HG02623 (cell line): Measurements from ENCODE around the gene HPCA.

ENCODE experiments used
- ATAC-seq: cut with Tn5 transposase; IDR thresholded peaks from one replicate; pipeline ENCODE4 v1.9.1; 2021; ENCODE audit warnings: moderate library complexity; ENCODE audit not compliant: unreplicated experiment

Gene HPCA

GRCh38 chr1:32888677-32889420, 2.6 kb downstream of the HPCA start:
- no peak for ATAC-seq

DNA sequence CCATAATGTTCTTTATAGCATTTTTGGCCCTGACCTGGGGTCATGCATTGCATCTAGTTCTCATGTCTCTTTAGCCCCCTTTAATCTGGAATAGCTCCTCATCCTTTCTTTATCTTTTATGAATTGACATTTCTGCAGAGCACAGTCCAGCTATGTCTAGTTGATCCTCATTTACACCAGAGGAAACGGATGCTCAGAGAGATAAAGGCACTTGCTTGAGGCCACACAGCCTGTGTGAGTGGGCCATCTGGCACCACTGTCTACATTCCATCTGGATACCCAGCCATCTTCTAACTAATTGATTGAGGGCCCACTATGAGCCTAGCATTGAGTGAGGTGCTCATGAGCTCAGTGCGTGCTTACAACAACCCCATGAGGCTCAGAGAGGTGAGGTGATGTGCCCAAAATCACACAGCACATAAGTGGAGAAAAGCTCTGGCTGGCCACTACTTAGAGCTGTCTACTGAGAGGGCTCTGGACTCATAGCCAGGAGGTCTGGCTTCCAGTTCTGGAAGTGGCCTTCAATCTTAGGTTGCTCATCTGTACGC, 3.5 kb downstream of the HPCA start:
- ATAC-seq: no peak

GRCh38 chr1:32890516-32891240, 4.4 kb downstream of the HPCA start:
- no peak for ATAC-seq

GRCh38 chr1:32891241-32891570, 4.9 kb downstream of the HPCA start:
- ATAC-seq: no peak

DNA sequence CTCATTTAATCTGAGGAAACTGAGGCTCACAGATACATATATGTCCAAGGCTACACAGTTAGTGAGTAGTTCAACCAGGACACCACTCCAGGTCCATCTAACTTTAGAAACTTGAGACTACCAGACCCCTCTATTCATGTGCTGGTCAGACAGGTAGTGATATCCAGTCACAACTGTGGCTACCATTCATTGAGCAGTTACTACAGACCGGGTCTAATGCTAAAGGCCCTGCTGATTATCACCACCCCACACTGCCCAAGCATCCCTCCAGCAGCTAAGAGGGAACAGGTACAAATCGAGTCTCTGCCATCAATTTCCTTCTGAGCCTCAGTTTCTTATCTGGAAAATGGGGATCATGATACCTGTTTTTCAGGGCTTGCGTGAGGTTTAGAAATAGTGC, 5.3 kb downstream of the HPCA start:
- no peak for ATAC-seq

- no peak for ATAC-seq
Observed at GRCh38 chr1:32892368-32893197, 6.3 kb downstream of the HPCA start.

DNA sequence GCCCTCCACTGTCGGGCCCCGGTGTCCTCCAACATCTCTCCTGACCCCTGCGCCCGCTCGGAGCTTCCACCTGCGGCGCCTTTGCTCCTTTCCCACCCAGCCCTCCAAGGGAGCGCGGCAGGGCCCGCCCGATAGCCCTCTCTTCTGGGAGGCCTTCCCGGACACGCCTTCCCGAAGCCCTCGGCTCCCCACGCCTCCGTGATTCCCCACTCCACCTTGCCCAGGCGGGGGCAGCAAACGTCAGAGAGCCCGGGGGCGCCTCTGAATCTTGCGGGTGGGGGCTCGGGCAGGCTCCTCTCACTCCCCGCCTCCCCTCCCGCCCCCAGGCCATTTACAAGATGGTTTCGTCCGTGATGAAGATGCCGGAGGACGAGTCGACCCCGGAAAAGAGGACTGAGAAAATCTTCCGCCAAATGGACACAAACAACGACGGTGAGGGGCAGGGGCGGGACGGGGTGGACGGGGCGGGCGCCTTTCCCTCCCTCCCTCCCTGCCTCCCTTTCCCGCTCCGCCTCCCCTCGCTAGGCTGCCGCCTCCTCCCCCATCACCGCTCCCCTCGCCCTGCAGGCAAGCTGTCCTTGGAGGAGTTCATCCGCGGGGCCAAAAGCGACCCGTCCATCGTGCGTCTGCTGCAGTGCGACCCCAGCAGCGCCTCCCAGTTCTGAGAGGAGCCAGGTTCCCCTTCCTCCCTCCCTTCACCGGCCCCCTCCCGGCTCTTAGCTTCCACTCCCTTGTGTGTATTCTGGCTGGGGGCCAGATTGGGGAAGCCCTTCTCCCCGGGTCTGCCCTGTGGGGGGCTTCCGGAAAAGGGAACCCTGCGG, 7.1 kb downstream of the HPCA start:
- ATAC-seq: no peak

GRCh38 chr1:32894019-32894600, 7.8 kb downstream of the HPCA start:
- no peak for ATAC-seq

GRCh38 chr1:32894681-32895080, 8.4 kb downstream of the HPCA start:
- ATAC-seq: no peak

DNA sequence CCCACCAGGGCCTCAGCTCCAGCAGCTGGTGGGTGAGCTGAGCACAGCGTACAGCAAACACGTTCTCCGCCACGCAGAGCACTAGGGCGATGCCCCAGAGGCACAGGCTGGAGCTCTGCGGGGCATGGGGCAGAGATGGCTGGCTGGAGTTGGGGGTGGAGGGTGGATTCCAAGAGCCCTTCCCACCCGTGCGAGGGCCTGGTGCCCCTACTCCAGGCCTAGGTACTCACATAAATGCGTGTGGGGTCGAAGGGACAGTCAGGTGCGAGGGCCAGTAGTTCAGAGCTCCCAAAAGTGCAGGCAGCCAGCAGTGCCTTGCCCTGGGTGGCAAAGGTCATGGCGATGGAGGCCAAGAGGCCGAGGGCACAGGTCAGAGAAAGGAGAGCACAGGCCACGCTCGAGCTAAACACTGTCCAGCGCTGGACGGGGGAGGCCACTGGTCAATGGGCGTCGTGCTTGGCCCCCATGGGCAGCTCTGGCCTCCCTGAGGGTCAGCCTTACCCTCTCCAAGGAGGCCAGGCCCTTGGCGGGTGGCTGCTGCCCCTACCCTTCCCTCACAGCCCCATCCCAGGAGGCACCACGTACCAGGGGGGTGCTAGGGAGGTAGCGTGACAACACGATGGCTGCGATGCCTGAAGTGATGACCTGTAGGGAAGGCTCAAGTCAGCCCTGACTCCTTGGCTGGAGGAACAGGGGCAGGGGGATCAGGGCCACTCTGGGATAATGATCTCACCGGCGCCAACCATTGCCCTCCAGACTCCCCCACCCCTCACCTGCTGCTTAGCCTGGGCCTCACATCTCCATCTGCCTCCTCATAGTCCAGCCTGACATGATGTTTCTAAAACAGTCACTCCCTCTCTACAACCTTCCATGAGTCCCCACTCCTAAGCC, 9.3 kb downstream of the HPCA start:
- no peak for ATAC-seq

DNA sequence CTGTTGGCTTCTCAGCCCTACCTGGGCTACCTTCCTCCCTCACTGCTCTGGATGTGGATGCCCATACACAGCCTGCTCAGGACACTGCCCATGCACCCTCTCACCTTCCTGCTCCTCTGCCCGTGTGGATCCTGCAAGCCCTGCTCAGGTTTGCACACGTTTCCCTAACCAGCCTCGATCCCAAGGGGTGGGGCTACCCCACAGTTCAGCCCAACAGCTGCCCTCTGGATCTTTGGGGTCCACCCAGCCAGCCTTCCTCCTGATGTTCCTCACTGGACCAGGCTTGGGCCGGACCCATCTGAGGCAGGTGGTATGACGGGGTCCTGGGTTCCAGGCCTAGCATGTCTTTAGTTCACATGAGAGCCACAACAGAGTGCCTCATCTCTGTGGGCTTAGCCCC, 10.2 kb downstream of the HPCA start:
- no peak for ATAC-seq

- no peak for ATAC-seq
Observed at GRCh38 chr1:32897082-32898049, 11.1 kb downstream of the HPCA start.

- no peak for ATAC-seq
Observed at GRCh38 chr1:32898056-32898455, 11.8 kb downstream of the HPCA start.

DNA sequence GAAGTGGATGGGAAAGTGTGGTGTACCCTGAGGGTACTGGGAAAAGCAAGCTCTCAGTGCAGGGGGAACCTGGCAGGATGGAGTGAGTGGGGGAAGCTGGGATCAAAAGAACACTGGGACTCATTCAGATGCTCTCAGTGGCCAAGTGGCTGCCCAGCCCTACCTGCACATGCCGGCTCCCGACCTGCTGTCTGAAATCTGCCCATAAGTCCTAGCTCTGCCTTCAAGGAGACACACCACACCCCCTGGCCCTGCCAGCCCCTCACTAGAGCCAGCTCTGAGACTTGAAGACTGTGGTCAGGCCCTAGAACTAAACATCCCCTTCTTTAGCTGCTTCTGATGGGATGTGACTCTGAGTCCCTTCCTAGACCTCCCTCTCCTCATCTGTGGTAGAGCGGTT, 12.7 kb downstream of the HPCA start:
- no peak for ATAC-seq

DNA sequence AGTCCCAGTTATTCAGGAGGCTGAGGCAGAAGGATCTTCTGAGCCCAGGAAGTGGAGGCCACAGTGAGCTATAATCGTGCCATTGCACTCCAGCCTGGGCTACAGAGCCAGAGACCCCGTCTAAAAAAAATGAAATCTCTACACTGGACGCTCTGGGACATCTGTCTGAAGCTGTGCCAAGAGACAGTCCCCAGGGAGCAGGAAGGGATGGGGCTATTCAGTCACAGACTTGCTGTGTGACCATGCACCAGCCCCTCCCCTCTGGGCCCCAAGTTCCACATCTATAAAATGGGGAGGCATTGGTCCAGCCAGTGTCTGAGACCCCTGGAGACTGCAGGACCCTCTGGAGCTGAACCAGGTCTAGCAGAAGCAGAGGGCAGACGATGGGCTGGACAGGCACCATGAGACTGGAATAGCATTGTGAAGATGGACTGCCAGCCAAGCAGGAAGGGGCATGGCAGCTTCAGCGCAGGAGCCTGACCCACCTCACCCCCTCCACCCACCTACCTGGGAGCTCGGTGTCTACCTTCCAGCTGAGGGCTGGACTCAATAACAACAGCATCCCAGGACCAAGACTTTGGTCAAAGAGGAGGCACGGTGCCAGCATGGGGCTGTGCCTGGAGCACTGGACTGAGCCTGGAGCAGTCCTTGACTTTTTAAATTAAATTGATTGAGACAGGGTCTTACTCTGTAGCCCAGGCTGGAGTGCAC, 13.4 kb downstream of the HPCA start:
- no peak for ATAC-seq

- ATAC-seq: no peak
Observed at GRCh38 chr1:32900371-32900955, 14.2 kb downstream of the HPCA start.
